Measurements from ENCODE around the gene EDDM13.
"Not testable (repeated sequence)": the region's sequence is repeated elsewhere in the genome, so short reads cannot be mapped to it uniquely, and the experiment has no call there.

EDDM13 gene

DNA sequence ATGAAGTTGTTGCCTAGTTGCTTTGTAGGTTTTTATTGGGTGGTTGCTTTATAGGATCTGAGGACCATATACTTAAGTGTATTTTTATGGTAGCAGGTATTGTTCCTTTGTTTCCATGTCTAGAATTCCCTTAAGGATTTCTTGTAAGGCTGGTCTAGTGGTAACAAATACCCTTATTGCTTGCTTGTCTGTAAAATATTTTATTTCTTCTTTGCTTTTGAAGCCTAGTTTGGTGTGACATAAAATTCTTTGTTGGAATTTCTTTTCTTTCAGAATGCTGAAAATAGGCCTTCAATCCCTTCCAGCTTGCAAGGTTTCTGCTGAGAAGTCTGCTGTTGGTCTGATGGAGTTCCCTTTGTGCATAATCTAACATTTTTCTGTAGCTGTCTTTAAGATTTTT is 60.1 kb downstream of the EDDM13 start:
- Histone ChIP-seq H3K36me3 (no peaks in the 10 kb centered on the region), H3K4me1 (no peaks in the 10 kb centered on the region), H3K9me3 (peaks cover 3 to 45% (median 22%) of the 10 kb centered on the region in 3 donors), H3K27me3 (no peaks in the 10 kb centered on the region), H3K27ac (no peak overlapping the region), H3K4me3 (no peak overlapping the region)
- TF ChIP-seq, protein P1, sequence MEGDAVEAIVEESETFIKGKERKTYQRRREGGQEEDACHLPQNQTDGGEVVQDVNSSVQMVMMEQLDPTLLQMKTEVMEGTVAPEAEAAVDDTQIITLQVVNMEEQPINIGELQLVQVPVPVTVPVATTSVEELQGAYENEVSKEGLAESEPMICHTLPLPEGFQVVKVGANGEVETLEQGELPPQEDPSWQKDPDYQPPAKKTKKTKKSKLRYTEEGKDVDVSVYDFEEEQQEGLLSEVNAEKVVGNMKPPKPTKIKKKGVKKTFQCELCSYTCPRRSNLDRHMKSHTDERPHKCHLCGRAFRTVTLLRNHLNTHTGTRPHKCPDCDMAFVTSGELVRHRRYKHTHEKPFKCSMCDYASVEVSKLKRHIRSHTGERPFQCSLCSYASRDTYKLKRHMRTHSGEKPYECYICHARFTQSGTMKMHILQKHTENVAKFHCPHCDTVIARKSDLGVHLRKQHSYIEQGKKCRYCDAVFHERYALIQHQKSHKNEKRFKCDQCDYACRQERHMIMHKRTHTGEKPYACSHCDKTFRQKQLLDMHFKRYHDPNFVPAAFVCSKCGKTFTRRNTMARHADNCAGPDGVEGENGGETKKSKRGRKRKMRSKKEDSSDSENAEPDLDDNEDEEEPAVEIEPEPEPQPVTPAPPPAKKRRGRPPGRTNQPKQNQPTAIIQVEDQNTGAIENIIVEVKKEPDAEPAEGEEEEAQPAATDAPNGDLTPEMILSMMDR (IDR thresholded peaks at IDR 0.05) = no peak
- intact Hi-C loops (cut with DNase I; ENCODE audit: low total_unique reads) = no loop called here
- DNase-seq = no peak

DNA sequence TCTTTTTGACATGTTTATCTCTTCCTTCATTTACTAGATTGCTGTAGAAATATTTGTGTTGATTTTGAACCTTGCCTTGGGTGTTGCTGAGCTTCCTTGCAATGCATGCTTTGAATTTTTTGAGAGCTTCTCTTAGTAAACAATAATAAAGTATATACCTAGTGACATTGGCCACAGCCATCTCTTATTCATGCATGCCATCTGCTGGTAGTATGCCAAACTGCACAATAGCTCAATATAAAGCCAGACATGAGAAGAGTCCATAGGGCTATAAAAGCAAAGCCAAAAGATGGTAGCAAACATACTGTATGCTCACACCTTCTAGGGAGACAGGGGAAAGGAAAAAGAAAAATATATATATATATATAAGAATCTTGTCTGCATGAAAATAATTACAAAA is 61.0 kb downstream of the EDDM13 start:
- Histone ChIP-seq H3K27ac (no peak overlapping the region), H3K27me3 (no peaks in the 10 kb centered on the region), H3K9me3 (peaks cover 3 to 53% (median 22%) of the 10 kb centered on the region in 3 donors), H3K36me3 (no peaks in the 10 kb centered on the region), H3K4me1 (no peaks in the 10 kb centered on the region), H3K4me3 (no peak overlapping the region)
- DNase-seq = peak in 1 of 2 donors; percentile 45
- intact Hi-C loops (cut with DNase I; ENCODE audit: low total_unique reads) = no loop called here
- TF ChIP-seq, protein P1 (IDR thresholded peaks at IDR 0.05) = no peak

DNA sequence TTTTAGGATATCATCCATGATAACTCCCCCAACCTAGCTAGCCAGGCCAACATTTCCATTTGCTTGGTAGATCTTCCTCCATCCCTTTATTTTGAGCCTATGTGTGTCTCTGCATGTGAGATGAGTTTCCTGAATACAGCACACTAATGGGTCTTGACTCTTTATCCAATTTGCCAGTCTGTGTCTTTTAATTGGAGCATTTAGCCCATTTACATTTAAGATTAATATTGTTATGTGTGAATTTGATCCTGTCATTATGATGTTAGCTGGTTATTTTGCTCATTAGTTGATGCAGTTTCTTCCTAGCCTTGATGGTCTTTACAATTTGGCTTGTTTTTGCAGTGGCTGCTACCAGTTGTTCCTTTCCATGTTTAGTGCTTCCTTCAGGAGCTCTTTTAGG is 62.8 kb downstream of the EDDM13 start:
- H3K36me3 ChIP-seq; DNase-seq; H3K4me1 ChIP-seq; H3K27me3 ChIP-seq; H3K27ac ChIP-seq; intact Hi-C loops (cut with DNase I; ENCODE audit: low total_unique reads); H3K4me3 ChIP-seq: not testable (repeated sequence)
- H3K9me3 ChIP-seq = peaks cover 3 to 59% (median 22%) of the 10 kb centered on the region in 3 donors

DNA sequence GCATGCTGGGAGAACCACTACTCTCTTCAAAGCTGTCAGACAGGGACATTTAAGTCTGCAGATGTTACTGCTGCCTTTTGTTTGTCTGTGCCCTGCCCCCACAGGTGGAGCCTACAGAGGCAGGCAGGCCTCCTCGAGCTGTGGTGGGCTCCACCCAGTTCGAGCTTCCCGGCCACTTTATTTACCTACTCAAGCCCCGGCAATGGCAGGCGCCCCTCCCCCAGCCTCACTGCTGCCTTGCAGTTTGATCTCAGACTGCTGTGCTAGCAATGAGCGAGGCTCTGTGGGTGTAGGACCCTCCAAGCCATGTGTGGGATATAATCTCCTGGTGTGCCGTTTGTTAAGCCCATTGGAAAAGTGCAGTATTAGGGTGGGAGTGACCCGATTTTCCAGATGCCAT is 64.5 kb downstream of the EDDM13 start:
- H3K9me3 ChIP-seq = peaks cover 3 to 64% (median 22%) of the 10 kb centered on the region in 3 donors
- intact Hi-C loops (cut with DNase I; ENCODE audit: low total_unique reads); H3K4me3 ChIP-seq; DNase-seq; H3K27me3 ChIP-seq; H3K4me1 ChIP-seq; H3K36me3 ChIP-seq; H3K27ac ChIP-seq: not testable (repeated sequence)

DNA sequence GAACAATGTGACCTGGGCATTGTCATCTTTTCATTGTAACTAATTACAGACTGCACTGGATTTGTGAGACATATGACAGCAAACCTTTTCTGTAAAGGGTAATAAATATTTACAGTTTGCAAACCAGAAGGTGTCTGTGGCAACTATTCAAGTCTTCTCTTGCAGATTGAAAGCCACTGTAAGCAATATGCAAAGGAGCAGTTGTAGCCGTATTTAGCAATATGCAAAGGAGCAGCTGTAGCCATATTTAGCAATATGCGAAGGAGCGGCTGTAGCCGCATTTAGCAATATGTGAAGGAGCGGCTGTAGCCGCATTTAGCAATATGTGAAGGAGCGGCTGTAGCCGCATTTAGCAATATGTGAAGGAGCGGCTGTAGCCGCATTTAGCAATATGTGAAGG is 66.5 kb downstream of the EDDM13 start:
- peaks cover 0 to 62% (median 13%) of the 10 kb centered on the region in 3 donors for H3K9me3 ChIP-seq

DNA sequence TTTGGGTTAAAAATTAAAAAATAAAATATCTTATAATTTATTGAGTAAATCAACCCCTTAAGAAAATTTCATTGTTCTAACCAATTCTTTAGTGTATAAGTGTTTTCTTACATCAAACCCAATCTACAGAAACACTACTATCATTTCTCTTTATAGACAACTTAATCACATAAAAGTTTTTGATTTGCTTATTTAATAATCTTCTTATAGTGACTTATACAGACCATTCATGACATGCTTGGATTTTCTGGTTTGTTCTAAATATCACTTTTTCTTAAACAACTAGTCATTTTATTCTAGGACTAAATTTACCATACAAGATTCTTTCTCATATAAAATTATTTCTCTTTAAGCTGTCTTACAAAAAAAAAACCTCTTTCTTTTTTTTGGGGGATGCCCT is 69.4 kb downstream of the EDDM13 start:
- H3K4me1 ChIP-seq = no peaks in the 10 kb centered on the region

More for the DNA sequence above, 66.5 kb downstream of the EDDM13 start:
- DNase-seq; H3K27ac ChIP-seq; H3K4me1 ChIP-seq; H3K27me3 ChIP-seq; H3K4me3 ChIP-seq; intact Hi-C loops (cut with DNase I; ENCODE audit: low total_unique reads); H3K36me3 ChIP-seq: not testable (repeated sequence)

DNA sequence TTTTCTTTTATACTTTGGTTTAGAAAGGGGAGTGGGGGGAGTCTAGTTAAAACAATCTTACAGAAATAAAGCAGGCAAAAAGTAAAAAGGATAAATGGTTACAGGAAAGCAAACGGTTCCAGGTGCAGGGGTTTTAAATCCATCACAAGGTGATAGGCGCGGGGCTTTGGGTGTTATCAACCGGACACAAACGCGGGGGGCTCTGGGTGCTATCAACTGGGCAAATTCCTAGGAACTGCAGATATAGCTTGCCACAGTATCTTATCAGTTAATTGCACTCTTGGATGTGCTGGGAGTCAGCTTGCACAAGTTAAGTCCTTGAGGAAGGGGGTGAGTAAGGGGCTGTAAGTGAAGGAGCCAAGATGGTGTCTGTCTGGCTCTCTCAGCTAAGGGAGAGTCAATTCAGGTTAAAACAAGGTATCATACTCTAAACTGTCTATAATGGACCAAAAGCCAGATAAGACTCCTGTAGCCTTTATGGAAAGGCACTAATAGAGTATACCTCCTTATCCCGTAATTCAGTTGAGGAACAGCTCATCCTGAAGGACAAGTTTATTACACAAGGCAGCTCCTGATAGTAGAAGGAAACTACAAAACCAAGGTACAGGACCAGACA is 74.7 kb downstream of the EDDM13 start:
- H3K4me3 ChIP-seq = no peak overlapping the region
- TF ChIP-seq, protein P1 (IDR thresholded peaks at IDR 0.05) = no peak
- no peaks in the 10 kb centered on the region for H3K36me3 ChIP-seq
- no peak for DNase-seq
- H3K4me1 ChIP-seq = no peaks in the 10 kb centered on the region
- intact Hi-C loops (cut with DNase I; ENCODE audit: low total_unique reads) = loop anchor here (10.0 kb wide), 1 partner anchor 272 kb away; no protein-coding TSS in a partner anchor
- no peaks in the 10 kb centered on the region for H3K27me3 ChIP-seq
- no peak overlapping the region for H3K27ac ChIP-seq
- H3K9me3 ChIP-seq = peaks cover 0 to 15% (median 0%) of the 10 kb centered on the region in 3 donors

More for the DNA sequence above, 69.4 kb downstream of the EDDM13 start:
- H3K4me3 ChIP-seq = no peak overlapping the region
- H3K9me3 ChIP-seq = peaks cover 0 to 51% (median 6%) of the 10 kb centered on the region in 3 donors
- intact Hi-C loops (cut with DNase I; ENCODE audit: low total_unique reads) = loop anchor here (10.0 kb wide), 1 partner anchor 267 kb away; no protein-coding TSS in a partner anchor
- H3K27ac ChIP-seq = no peak overlapping the region
- TF ChIP-seq, protein P1 (IDR thresholded peaks at IDR 0.05) = no peak
- no peaks in the 10 kb centered on the region for H3K36me3 ChIP-seq
- H3K27me3 ChIP-seq = no peaks in the 10 kb centered on the region
- DNase-seq = no peak
